HCT116 (cell line): ENCODE results near the gene CD300C. TPM values are rescaled to one million over a fixed set of nuclear protein-coding genes. Genes with fewer than 3 reads are reported as not detected.
"Not testable (repeated sequence)": the region's sequence is repeated elsewhere in the genome, so short reads cannot be mapped to it uniquely, and the experiment has no call there.

ENCODE experiments used
- ATAC-seq: fragments of 200-7000 bp; cut with Tn5 transposase; 2 replicates; pipeline ENCODE4 v1.9.1; 2020; ENCODE audit warnings: mild to moderate bottlenecking, moderate library complexity
- BruUV-seq: library from RNA; stranded (reverse); fragments of 400-500 nt; replicated peaks from 2 replicates; lab custom pipeline; 2021; lab: Mats Ljungman, UMichigan
- CTCF ChIA-PET: fragments of 300-600 bp; sonication (Branson Sonifier 250); formaldehyde crosslinking; loops from one replicate; lab custom pipeline; 2021; ENCODE audit warnings: antibody characterized with exemption; lab: Charles Lee
- POLR2A ChIA-PET: fragments of 300-600, 350-600 bp; sonication (Branson Sonifier 250); formaldehyde crosslinking; loops from one replicate; lab custom pipeline; 2021; ENCODE audit warnings: antibody characterized with exemption; lab: Charles Lee
- RAD21 ChIA-PET, 2 experiments: fragments of 300-600 bp; sonication (Branson Sonifier 250); formaldehyde crosslinking; loops; one replicate each; lab custom pipeline; 2023; ENCODE audit warnings: low total read pairs in 2 of 2; ENCODE audit not compliant: uncharacterized antibody in 2 of 2, unreplicated experiment in 2 of 2, low non-redundant PET in 1 of 2; lab: Charles Lee
- DNase-seq: peaks from one replicate; pipeline ENCODE4 v3.0.0-alpha.2; 2010; ENCODE audit warnings: low read depth, low spot score
- H2AFZ ChIP-seq: fragments of 200-600 bp; shearing (Covaris generic), sonication (generic); 2 replicates; pipeline ENCODE4 v1.6.1; 2017; ENCODE audit warnings: low read depth, mixed run types, mixed read lengths, antibody characterized with exemption, low read length; ENCODE audit not compliant: poor library complexity, severe bottlenecking
- H3K27ac ChIP-seq: 2 replicates; pipeline ENCODE4 v1.5.1; 2012; ENCODE audit warnings: low read depth, low read length
- H3K27me3 ChIP-seq: fragments of 200-600 bp; sonication (generic); 2 replicates; pipeline ENCODE4 v1.6.1; 2016; ENCODE audit warnings: mixed run types, low read length, mixed read lengths; ENCODE audit not compliant: insufficient read depth
- H3K36me3 ChIP-seq, 2 experiments: fragments of 200-500 bp in 1 of 2; fragments of 200-600 bp in 1 of 2; sonication (Bioruptor generic) in 1 of 2; sonication (generic) in 1 of 2; 2 replicates each; pipeline versions ENCODE4 v1.5.1 to v1.6.1; 2014 to 2016; ENCODE audit warnings: low read length in 2 of 2, inconsistent platforms in 1 of 2, mixed read lengths in 1 of 2, mixed run types in 1 of 2; ENCODE audit not compliant: insufficient read depth in 2 of 2, control insufficient read depth in 1 of 2
- H3K4me1 ChIP-seq, 2 experiments: fragments of 200-600 bp in 1 of 2; sonication (generic) in 1 of 2; 2 replicates each; pipeline versions ENCODE4 v1.5.1 to v1.6.1; 2012 to 2017; ENCODE audit warnings: low read length in 2 of 2, inconsistent platforms in 1 of 2, mild to moderate bottlenecking in 1 of 2, mixed read lengths in 1 of 2, mixed run types in 1 of 2, moderate library complexity in 1 of 2; ENCODE audit not compliant: insufficient read depth in 2 of 2, control insufficient read depth in 1 of 2
- H3K4me2 ChIP-seq: fragments of 200-600 bp; sonication (generic); 2 replicates; pipeline ENCODE4 v1.6.1; 2017; ENCODE audit warnings: mixed run types, low read length, mixed read lengths
- H3K4me3 ChIP-seq, 2 experiments: fragments of 200-600 bp in 1 of 2; sonication (generic) in 1 of 2; replicated peaks in 1 of 2; 2 replicates each; pipeline ENCODE4 v1.5.1; 2011 to 2016; ENCODE audit warnings: low read length in 2 of 2, control low read depth in 1 of 2, low read depth in 1 of 2, mild to moderate bottlenecking in 1 of 2, mixed read lengths in 1 of 2, mixed run types in 1 of 2
- H3K79me2 ChIP-seq: fragments of 200-600 bp; sonication (generic); 2 replicates; pipeline ENCODE4 v1.6.1; 2017; ENCODE audit warnings: mild to moderate bottlenecking, mixed run types, low read length, moderate library complexity, mixed read lengths; ENCODE audit not compliant: insufficient read depth
- H3K9ac ChIP-seq: fragments of 200-600 bp; sonication (generic); 2 replicates; pipeline ENCODE4 v1.6.1; 2016; ENCODE audit warnings: low read length, mixed read lengths
- H3K9me2 ChIP-seq: fragments of 200-600 bp; sonication (generic), shearing (Covaris generic); 2 replicates; pipeline ENCODE4 v1.6.1; 2017; ENCODE audit warnings: mixed run types, mild to moderate bottlenecking, moderate library complexity; ENCODE audit not compliant: insufficient read depth
- H3K9me3 ChIP-seq, 2 experiments: fragments of 200-500 bp in 1 of 2; fragments of 200-600 bp in 1 of 2; sonication (Bioruptor generic) in 1 of 2; sonication (generic) in 1 of 2; 2 replicates each; pipeline ENCODE4 v1.6.1; 2014 to 2017; ENCODE audit warnings: low read length in 2 of 2, mixed read lengths in 2 of 2, inconsistent platforms in 1 of 2, low read depth in 1 of 2, mild to moderate bottlenecking in 1 of 2, mixed run types in 1 of 2, moderate library complexity in 1 of 2; ENCODE audit not compliant: control insufficient read depth in 1 of 2, insufficient read depth in 1 of 2
- H4K20me1 ChIP-seq: fragments of 200-600 bp; sonication (generic), shearing (Covaris generic); 2 replicates; pipeline ENCODE4 v1.6.1; 2017; ENCODE audit warnings: mixed run types, mild to moderate bottlenecking, moderate library complexity; ENCODE audit not compliant: insufficient read depth
- CTCF ChIP-seq, 3 experiments: fragments of 200-600 bp in 1 of 3; sonication (generic) in 1 of 3; IDR thresholded peaks in 2 of 3; conservative IDR thresholded peaks in 1 of 3; 2 replicates each; pipeline ENCODE4 v1.5.1; 2012 to 2017; ENCODE audit warnings: low read depth in 2 of 3, low read length in 2 of 3, antibody characterized with exemption in 1 of 3, borderline replicate concordance in 1 of 3, control low read depth in 1 of 3, mild to moderate bottlenecking in 1 of 3, mixed read lengths in 1 of 3, mixed run types in 1 of 3, moderate library complexity in 1 of 3; ENCODE audit not compliant: insufficient read depth in 1 of 3
- ELF1 ChIP-seq: IDR thresholded peaks from 2 replicates; pipeline ENCODE4 v1.6.1; 2012; ENCODE audit warnings: low read depth, borderline replicate concordance
- intact Hi-C: fragments of 100-400 bp; cut with micrococcal nuclease; formaldehyde crosslinking; loops from 2 replicates; pipeline ENCODE4 v1.10.0; 2022
- total RNA-seq: library from RNA; stranded (reverse); gene quantifications from one replicate; pipeline ENCODE4 v1.2.1, GENCODE V29; 2021; ENCODE audit not compliant: unreplicated experiment
- TF ChIP-seq, protein P1 (sequence below): IDR thresholded peaks from 2 replicates; pipeline ENCODE4 v1.6.1; 2012

CD300C gene
- total RNA-seq, 1 experiment from 2014 or later: 0.15 TPM

DNA sequence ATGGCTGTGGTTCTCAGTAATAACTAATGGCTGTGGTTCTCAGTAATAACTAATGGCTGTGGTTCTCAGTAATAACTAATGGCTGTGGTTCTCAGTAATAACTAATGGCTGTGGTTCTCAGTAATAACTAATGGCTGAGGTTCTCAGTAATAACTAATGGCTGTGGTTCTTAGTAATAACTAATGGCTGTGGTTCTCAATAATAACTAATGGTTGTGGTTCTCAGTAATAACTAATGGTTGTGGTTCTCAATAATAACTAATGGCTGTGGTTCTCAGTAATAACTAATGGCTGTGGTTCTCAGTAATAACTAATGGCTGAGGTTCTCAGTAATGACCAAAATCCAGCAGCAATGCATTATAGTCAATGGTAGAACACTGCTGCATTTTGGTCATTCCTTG lies 27.7 kb upstream of the CD300C start:
- RAD21 ChIA-PET: not testable (repeated sequence)

DNA sequence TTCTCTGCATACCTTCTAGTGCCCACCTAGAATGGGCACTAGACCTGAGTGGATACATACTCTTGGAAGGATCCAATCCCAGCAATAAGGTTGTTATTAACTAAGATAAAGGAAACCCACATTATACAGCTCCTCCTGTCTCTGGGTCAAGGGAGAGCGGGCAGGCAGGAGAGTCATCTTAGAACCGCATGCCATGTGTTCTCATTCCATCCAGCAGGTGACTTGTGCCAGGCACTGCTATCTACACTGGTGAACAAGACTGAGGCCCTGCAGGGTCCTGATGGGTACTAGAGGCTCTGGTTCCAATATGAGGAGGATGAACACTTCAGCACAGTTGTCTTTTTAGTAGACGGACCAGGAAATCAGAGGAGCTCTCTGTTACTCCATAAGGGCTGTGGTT lies 27.3 kb upstream of the CD300C start:
- Histone ChIP-seq H3K27me3 (peaks cover 25% of the 10 kb centered on the region), H3K27ac (no peak overlapping the region), H3K4me3 (no peak overlapping the region), H3K4me2 (no peak overlapping the region), H4K20me1 (no peaks in the 10 kb centered on the region), H2AFZ (no peak overlapping the region), H3K9me3 (no peaks in the 10 kb centered on the region), H3K79me2 (no peaks in the 10 kb centered on the region), H3K9ac (no peak overlapping the region), H3K9me2 (no peaks in the 10 kb centered on the region), H3K36me3 (no peaks in the 10 kb centered on the region), H3K4me1 (peaks cover 14 to 21% of the 10 kb centered on the region in 2 experiments)
- ChIA-PET RAD21 (no interaction called here), CTCF (interaction anchor here (0.8 to 2.2 kb wide), 4 partner anchors 9 to 19 kb away, joined by 3 to 6 read pairs (median 4); partner anchors contain the start of gene CD300LD), POLR2A (no interaction called here)
- intact Hi-C loops: no loop called here
- TF ChIP-seq CTCF (IDR thresholded peaks at IDR 0.05 in 2 of 3, conservative IDR thresholded peaks at IDR 0.05 in 1 of 3; ENCODE audit: borderline replicate concordance in 1 of 3, insufficient read depth in 1 of 3, low read depth in 2 of 3, low read length in 2 of 3) (peak in 2 of 3 experiments; percentile 58 to 65; a peak in 4 of 6 replicates), ELF1 (no peak)
- TF ChIP-seq, protein P1, sequence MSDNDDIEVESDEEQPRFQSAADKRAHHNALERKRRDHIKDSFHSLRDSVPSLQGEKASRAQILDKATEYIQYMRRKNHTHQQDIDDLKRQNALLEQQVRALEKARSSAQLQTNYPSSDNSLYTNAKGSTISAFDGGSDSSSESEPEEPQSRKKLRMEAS: peak; percentile 54; the same call in 1 of the 2 replicates
- peak; percentile 55 for ATAC-seq
- DNase-seq: peak; percentile 18
- no TSS peak for BruUV-seq

More for the DNA sequence above, 27.7 kb upstream of the CD300C start:
- H3K36me3 ChIP-seq, H3K27ac ChIP-seq, H3K4me3 ChIP-seq, ATAC-seq, BruUV-seq, DNase-seq, H3K4me2 ChIP-seq, H3K9ac ChIP-seq, H3K79me2 ChIP-seq, POLR2A ChIA-PET, H3K9me3 ChIP-seq, H3K9me2 ChIP-seq, intact Hi-C loops, H4K20me1 ChIP-seq, H2AFZ ChIP-seq: not testable (repeated sequence)
- CTCF ChIA-PET: interaction anchor here (0.9 to 1.6 kb wide), 2 partner anchors 7 to 206 kb away, joined by 3 to 10 read pairs; no protein-coding TSS in a partner anchor
- Histone ChIP-seq H3K27me3 (peaks cover 25% of the 10 kb centered on the region), H3K4me1 (peaks cover 14 to 18% of the 10 kb centered on the region in 2 experiments)
